ENCODE measurements around the gene CDK11B. TPM values are rescaled to one million over a fixed set of nuclear protein-coding genes. Genes with fewer than 3 reads are reported as not detected.

Gene CDK11B
- total and polyA plus RNA-seq, 2 of the 8 experiments (the other 6 are each of a cell fraction or from before 2014, with no cell fraction given) = 11.1 to 31.9 TPM

DNA sequence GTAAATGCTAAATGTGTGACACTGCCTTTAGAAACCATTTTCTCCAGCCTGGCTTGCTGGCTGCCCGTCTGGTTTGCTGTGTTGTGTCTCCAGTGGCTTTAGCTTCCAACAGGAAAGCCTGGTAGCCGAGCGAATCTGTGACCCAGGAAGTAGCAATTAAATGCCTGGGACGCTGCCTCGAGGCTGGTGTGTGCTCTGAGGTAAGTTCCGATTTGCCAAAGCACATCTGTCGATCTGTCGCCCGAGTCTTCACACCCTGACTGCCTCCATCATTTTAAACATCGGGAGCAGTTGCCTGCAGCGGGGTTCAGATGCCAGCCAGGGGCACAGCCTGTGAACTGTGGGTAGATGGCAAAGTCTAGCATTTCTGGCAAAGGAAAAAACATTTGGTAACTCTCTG lies 41.3 kb downstream of the CDK11B start:
- H3K36me3 ChIP-seq (ENCODE audit: control insufficient read depth in 2 of 4, insufficient read depth in 4 of 4, low read length in 3 of 4) = no peaks in the 10 kb centered on the region
- ChIA-PET CTCF (ENCODE audit: partially characterized antibody) (interaction anchor here (1.2 to 1.4 kb wide), 2 partner anchors 67 to 71 kb away, joined by 3 to 4 read pairs; no protein-coding TSS in a partner anchor), POLR2A (ENCODE audit: partially characterized antibody) (interaction anchor here (4.6 kb wide), 1 partner anchor 13 kb away, joined by 34 read pairs; the partner anchor contains the start of gene MMP23B)
- H3K27me3 ChIP-seq (replicated peaks in 1 of 4; ENCODE audit: control insufficient read depth in 3 of 4, extremely low read depth in 1 of 4, insufficient read depth in 3 of 4, low read length in 3 of 4) = no peaks in the 10 kb centered on the region; a peak in 1 of 7 replicates
- H3K4me3 ChIP-seq (ENCODE audit: extremely low read depth in 1 of 4, insufficient read depth in 2 of 4, low read depth in 3 of 4, low read length in 4 of 4) = no peak overlapping the region
- H3K9me3 ChIP-seq (ENCODE audit: insufficient read depth in 2 of 2, low read depth in 1 of 2, low read length in 1 of 2) = no peaks in the 10 kb centered on the region
- H3K79me2 ChIP-seq (ENCODE audit: control insufficient read depth in 1 of 2, insufficient read depth in 2 of 2, low read length in 2 of 2) = peaks cover 0 to 13% of the 10 kb centered on the region in 2 experiments; a peak in 2 of 4 replicates
- no peak overlapping the region for H3K18ac ChIP-seq (ENCODE audit: extremely low read depth, low read length)
- H2BK12ac ChIP-seq (ENCODE audit: low read depth, low read length) = no peak overlapping the region
- peaks cover 3% of the 10 kb centered on the region for H3K79me1 ChIP-seq (ENCODE audit: low read depth, low read length)
- no peak overlapping the region for H3K4ac ChIP-seq (replicated peaks; ENCODE audit: insufficient read length, low read depth, low read length)
- H3K27ac ChIP-seq (ENCODE audit: low read depth, low read length) = no peak overlapping the region
- H3K23ac ChIP-seq (ENCODE audit: insufficient read length) = no peak overlapping the region
- H2AFZ ChIP-seq (ENCODE audit: low read length) = no peak overlapping the region
- H4K91ac ChIP-seq (replicated peaks; ENCODE audit: insufficient read length, low read length) = no peak overlapping the region
- H3K4me2 ChIP-seq (ENCODE audit: insufficient read depth in 1 of 2, low read depth in 2 of 2, low read length in 2 of 2) = no peak overlapping the region; a peak in 1 of 4 replicates
- H3K23me2 ChIP-seq (ENCODE audit: low read depth, low read length) = peaks cover 6% of the 10 kb centered on the region; the same call in 1 of the 2 replicates
- H4K20me1 ChIP-seq (replicated peaks in 1 of 2; ENCODE audit: control insufficient read depth in 1 of 2, insufficient read depth in 2 of 2, low read length in 2 of 2) = peaks cover 6 to 25% of the 10 kb centered on the region in 2 experiments
- no peak overlapping the region for H2AK5ac ChIP-seq (ENCODE audit: low read depth, low read length)
- WGBS, 2 experiments (ENCODE audit: extremely low coverage in 1 of 2, insufficient coverage in 1 of 2, insufficient read length in 1 of 2, insufficient replicate concordance in 2 of 2, low coverage in 1 of 2, low lambda C conversion rate in 2 of 2, missing lambda C conversion rate in 1 of 2) = 95% methylated on average over 11 of the region's 11 CpGs; no CpG with 5 or more reads in 1 of the 2 experiments
- FAIRE-seq (no peak), DNase-seq (ENCODE audit: low read depth in 1 of 2, low spot score in 2 of 2) (no peak)
- no peak overlapping the region for H2BK120ac ChIP-seq (replicated peaks; ENCODE audit: low read depth, low read length)
- no peak overlapping the region for H4K8ac ChIP-seq (ENCODE audit: extremely low read depth, insufficient read depth, low read length)
- H3K14ac ChIP-seq (ENCODE audit: insufficient read length) = no peak overlapping the region
- no peak overlapping the region for H4K5ac ChIP-seq (ENCODE audit: insufficient read length, low read depth, low read length)
- H2BK15ac ChIP-seq (ENCODE audit: low read length) = no peak overlapping the region
- H3K56ac ChIP-seq (replicated peaks; ENCODE audit: insufficient read length, low read depth, low read length) = no peak overlapping the region
- no peak overlapping the region for H2BK5ac ChIP-seq (ENCODE audit: low read depth, low read length)
- H3K9ac ChIP-seq (replicated peaks in 1 of 4; ENCODE audit: extremely low read depth in 1 of 4, low read depth in 3 of 4, low read length in 3 of 4) = no peak overlapping the region
- H3K4me1 ChIP-seq (replicated peaks in 1 of 4; ENCODE audit: control insufficient read depth in 3 of 4, insufficient read depth in 4 of 4, low read length in 3 of 4) = peaks cover 0 to 13% (median 5%) of the 10 kb centered on the region in 4 experiments; a peak in 5 of 7 replicates
- H2BK20ac ChIP-seq (ENCODE audit: low read length) = no peak overlapping the region
- TF ChIP-seq MAFK (IDR thresholded peaks at IDR 0.05; ENCODE audit: low read depth, low read length) (no peak), SAP30 (IDR thresholded peaks at IDR 0.05; ENCODE audit: insufficient read depth, insufficient replicate concordance, low read length) (no peak)
